Measurements from ENCODE around the gene PGM2L1.
"Not testable (repeated sequence)": the region's sequence is repeated elsewhere in the genome, so short reads cannot be mapped to it uniquely, and the experiment has no call there.

The PGM2L1 gene

DNA sequence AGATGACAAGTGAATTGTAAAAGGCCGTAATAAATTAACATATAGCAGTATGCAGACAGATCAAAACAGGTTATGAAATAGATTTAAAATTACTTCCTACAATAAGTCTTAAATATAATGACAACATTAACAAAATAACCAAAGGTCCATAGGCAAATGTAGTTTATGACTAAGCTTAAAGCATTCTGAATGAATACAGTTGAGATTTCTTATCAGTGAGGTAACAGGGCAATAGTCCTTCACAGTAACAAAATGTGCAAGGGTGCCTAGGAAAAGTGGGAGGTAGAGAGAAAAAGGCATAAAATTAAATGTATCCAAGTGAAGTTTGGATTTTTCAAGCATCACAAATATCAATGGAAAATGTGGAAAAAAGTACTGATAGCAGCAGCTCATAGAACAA, 65.9 kb downstream of the PGM2L1 start:
- DNase-seq, result no peak

GRCh38 chr11:74331000-74331399, 67.2 kb downstream of the PGM2L1 start:
- DNase-seq, result not testable (repeated sequence)

DNA sequence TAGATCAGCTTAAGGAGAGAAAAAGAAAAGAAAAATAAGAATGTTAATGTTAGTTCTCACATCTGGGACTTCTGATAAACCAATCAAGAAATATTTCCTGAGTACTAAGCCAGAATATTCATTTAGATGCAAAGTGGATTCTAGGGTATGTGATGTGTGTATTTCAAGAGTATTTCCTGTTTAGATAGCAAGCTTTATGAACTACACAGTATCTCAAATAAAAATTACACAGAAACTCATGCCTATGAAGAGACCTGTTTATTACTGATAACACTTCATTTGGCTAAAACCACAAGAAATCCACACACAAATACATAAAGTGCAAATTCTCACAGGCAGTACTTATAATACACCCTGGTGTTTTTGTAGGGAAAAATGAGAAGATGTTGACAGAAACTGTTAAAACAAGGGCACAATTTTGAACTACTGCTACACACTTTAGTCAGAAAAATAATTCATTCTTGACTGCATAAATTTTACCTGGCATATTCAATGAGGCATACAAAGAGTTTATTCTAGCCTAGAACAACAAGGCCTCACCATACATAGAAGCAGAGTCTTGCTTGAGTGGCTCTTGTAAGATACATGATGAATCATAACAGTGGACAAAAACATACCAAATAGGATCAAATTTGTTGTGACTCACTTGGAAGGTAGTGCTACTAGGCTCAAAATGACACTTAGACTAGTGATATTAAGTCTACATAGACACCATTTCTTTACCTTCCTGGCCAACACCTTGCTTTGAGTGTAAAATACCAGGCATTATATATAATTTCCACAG, 68.0 kb downstream of the PGM2L1 start:
- DNase-seq, result peak; percentile 56

DNA sequence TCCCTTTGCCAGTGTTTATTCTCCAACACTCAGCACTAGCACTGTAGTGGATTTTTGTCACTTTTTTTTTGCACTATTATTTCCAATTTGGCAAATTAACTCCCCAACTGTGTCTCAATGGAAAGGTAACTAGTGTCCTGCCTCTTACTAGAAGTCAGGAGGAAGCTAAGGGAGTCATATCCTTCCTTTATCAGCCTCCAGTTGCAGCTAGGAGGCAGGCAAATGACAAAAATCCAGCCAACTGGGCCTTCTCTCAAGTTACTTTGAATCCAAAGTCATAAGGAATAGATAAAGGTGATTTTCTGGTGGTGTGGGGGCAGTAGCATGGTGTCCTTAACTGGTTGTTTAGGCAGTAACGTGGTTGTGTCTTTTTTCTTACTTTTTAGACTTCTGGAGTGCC, 71.2 kb downstream of the PGM2L1 start:
- no peak for DNase-seq

GRCh38 chr11:74326665-74327064, 71.6 kb downstream of the PGM2L1 start:
- DNase-seq, result no peak

DNA sequence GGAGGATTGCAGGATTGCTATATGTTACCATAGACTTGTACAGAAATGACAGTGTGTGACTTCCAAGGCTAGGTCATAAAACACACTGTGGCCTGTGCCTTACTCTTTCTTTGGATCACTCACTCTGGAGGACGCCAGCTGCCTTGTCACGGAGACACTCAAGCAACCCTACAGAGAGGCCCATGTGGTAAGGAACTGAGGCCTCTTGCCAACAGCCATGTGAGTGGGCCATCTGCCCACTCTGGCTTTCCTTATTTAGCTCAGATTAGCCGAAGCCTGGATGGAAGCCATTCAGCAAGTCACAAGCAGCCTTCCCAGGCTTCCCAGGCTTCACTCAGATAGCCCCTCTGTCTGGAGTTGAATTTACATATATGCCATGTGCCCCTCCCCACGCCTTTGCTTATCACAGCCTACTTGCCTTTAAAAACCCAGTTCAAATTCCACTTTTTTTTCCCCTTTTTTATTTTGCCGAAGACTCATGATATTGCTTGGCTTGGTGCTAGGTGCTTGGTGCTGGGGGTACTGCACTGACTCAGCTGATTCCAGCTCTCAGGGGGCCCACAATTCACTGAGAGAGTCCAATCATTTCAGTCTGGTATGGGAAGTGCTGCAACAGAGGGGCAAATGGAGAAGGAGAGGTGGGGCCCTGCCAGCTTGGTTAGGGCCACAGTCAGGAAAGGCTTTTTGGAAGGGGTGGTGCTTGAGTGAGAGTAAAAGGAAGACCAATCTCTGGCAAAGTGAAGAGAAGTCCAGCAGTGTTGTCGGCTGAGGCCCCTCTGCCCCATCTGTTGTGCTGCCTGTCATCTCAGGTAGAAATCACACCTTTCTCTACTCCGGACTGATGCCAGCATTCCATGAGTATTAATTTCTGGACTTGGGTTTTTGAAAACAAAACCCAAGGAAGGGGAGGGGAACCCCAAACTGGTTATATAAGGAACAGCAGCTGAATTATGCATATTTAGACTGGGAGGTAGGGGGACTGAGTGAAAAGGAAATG, 72.3 kb downstream of the PGM2L1 start:
- DNase-seq, result peak; percentile 87

- DNase-seq, result no peak
Observed at GRCh38 chr11:74322667-74323066, 75.6 kb downstream of the PGM2L1 start.

- DNase-seq, result peak; percentile 54
Observed at GRCh38 chr11:74321487-74322188, 76.6 kb downstream of the PGM2L1 start.

- DNase-seq, result no peak
Observed at GRCh38 chr11:74320538-74320937, 77.7 kb downstream of the PGM2L1 start.

- peak; percentile 95 for DNase-seq
Observed at GRCh38 chr11:74319139-74319816, 79.0 kb downstream of the PGM2L1 start.

DNA sequence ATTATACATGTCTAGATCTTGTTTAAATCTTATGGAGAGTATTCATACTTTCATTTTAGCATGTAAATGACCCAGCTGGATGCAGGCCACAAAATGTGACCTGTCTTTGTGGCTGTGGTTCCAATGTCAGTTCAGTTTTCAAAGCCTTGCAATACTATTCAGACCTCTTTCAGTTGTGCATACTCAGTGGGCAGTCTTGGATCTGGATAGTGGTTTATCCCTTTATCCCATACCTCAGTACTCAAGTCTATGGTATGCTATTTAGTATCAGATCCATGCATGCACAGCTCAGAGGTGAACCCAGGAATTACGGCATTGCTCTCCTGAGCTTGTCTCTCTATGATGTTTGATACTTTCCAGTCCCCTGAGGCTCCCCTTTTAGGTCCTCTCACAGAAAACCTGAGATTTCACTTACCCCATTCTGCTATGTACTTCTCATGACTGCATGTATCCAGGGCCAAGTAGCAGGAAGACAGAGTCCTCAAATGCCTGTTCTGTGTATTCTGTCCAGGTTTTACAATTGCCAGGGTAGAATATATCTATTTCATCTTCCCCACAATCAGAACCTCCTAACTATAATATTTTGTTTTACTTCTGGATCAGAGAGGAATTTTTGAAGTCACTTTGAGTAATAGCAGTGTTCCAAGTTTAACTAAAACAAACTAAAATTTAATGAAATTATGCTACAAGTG, 79.8 kb downstream of the PGM2L1 start:
- DNase-seq, result peak; percentile 46

DNA sequence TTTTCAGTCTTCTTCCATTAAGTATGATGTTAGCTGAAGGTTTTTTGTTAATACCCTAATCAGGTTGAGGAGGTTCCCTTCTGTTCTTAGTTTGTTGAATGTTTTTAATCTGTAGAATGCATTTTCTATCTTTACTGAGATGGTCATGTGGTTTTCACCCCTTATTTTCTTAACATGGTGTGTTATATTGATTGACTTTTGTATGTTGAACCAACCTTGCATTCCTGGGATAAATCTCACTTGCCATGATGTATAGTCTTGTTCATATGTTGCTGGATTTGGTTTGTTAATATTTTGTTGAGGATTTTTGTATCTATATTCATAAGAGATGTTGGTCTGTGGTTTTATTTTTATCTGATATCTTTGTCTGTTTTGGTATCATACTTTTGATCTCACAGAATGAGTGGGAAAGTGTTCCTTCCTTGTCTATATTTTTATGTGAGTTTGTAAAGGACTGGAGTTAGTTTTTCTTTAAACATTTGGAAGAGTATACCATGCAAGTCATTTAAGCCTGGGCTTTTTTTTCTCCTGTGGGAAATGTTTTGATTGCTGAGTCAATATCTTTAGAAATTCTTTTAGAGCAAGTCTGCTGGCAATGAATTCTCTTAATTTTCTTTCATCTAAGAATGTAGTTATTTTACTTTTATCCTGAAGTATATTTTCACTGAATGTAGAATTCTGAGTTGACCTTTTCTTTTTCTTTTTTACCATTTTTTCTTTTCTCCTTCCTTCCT, 81.3 kb downstream of the PGM2L1 start:
- DNase-seq, result peak; percentile 61

GRCh38 chr11:74312326-74312725, 85.9 kb downstream of the PGM2L1 start:
- no peak for DNase-seq

GRCh38 chr11:74311352-74311926, 86.8 kb downstream of the PGM2L1 start, which contains the start of gene P4HA3:
Gene P4HA3 (minus strand): TSS chr11:74311640. CDS start chr11:74311611, 29 bp downstream.
- peak; percentile 52 for DNase-seq

DNA sequence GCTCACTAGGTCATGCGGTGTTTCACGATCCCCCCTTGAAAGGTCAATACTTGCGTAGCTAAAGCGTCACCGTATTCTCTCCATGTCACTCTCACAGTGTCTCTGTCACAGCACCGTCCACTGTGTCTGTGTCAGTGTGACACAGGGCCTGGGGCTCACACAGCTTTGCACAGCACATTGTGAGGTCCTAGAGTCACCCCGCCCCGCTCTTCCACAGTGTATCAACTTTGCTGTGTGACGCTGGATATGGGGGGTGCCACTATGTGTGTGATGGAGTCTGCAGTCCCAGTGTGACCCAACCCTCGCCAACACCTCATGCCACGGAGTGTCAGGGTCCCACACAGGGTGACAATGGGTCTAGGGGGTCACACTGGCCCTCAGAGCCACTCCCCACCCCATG, 87.4 kb downstream of the PGM2L1 start:
- DNase-seq, result no peak

GRCh38 chr11:74307434-74307833, 90.8 kb downstream of the PGM2L1 start:
- peak; percentile 68 for DNase-seq

DNA sequence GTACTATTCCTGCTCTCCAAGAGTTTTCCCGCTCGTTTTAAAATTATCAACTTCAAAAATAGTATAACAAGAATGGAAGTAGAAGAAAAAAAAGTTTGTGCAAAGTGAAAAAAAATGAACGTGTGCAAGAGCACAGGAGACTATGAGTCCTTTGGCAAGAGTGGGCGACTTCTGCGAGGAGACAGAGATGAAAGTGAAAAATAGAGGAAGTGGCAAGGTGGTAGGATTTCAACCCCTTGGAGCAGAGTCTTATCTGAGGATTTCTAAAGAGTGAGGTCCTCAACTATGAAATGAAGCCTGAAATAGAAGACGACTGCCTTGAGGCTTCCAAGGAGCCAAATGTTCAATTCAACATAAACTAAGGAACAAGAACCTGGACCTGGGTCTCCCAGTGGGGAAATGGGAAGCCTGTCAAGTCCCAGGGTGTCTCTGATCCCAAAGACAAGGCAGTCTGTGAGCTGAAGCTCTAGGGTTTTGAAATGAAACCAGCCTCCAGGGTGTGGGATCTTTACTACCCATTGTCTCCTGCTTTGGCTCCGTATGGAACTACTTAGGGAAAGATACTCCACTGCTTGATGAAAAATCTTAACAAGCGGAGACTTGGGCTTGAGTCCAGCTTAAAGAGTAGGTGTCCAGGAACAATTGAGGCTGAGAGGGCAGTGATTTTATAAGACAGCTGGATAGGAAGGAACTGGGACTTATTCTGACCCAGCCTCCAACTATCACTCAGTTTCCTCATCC, 91.6 kb downstream of the PGM2L1 start:
- DNase-seq, result no peak

DNA sequence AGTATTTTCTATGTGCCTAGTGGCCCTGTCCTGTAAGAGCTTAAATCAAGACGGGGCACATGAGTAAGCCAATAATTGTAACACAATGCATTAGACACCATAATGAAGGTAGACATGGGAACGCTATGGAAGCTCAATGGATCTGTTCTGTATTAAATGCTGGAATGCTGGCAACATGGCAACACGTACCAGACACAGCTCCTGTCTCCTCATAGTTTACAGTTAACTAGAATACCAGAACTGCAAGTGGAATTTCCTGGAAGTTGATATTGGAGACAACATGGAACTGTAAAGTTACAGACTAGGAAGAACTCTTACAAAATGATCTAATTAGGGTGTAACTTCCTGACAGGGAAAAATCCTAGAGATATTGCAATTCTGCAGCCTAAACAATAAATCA, 99.2 kb downstream of the PGM2L1 start:
- DNase-seq, result peak; percentile 40

DNA sequence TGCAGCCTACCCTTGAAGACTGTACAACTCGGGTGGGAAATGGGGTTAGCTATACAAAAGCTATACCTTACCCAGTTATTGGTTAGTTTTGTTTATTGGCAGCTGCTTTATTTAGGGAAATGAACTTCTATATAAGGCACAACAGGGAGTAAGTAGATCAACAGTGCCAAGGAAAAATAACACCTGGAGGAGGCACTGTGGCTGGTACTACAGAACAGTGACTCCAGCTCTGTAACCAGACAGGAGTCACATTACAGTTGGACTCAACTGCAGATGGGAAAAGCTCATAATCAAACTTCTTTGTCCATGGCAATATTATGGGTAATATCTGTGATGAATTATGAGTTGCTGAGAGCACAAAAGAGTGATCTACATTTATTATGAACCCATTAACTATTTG, 100.7 kb downstream of the PGM2L1 start:
- no peak for DNase-seq

DNA sequence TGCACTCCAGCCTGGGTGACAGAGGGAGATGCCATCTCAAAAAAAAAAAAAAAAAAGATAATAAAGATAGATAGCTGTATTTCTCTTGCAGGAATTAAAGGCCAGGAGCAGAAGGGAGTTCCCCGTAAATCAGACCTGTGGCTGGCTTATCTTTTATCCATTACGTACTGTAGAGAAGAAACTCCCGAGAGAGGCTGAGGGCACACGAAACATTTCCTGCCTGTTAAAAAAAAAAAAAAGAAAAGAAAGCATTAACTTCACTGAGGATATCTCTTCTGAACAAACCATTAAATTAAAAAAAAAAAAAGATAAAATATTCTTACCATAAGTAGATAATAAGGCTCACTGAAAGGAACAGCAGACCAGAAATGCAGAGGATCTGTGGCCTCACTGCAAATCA, 109.3 kb downstream of the PGM2L1 start:
- no peak for DNase-seq
